Rectal smooth muscle tissue (tissue), 1 donor: ENCODE data around the gene MICU2.
"Not testable (repeated sequence)": the region's sequence is repeated elsewhere in the genome, so short reads cannot be mapped to it uniquely, and the experiment has no call there.

Experiments
- H3K27ac ChIP-seq: one replicate; pipeline ENCODE4 v1.7.0; 2013; ENCODE audit warnings: low read depth, low read length, inconsistent platforms
- H3K27me3 ChIP-seq: one replicate; pipeline ENCODE4 v1.7.0; 2013; ENCODE audit warnings: low read length; ENCODE audit not compliant: control insufficient read depth, insufficient read depth
- H3K36me3 ChIP-seq: one replicate; pipeline ENCODE4 v1.7.0; 2013; ENCODE audit warnings: low read length; ENCODE audit not compliant: control insufficient read depth, insufficient read depth
- H3K4me1 ChIP-seq: one replicate; pipeline ENCODE4 v1.7.0; 2013; ENCODE audit warnings: low read length; ENCODE audit not compliant: control insufficient read depth, insufficient read depth
- H3K4me3 ChIP-seq: one replicate; pipeline ENCODE4 v1.7.0; 2013; ENCODE audit warnings: low read length
- H3K9ac ChIP-seq: one replicate; pipeline ENCODE4 v1.7.0; 2013; ENCODE audit warnings: low read length

MICU2 gene

GRCh38 chr13:21557995-21558394 is 46.0 kb downstream of the MICU2 start:
- Histone ChIP-seq H3K9ac (no peak overlapping the region), H3K36me3 (no peaks in the 10 kb centered on the region), H3K4me3 (no peak overlapping the region), H3K27me3 (no peaks in the 10 kb centered on the region), H3K27ac (no peak overlapping the region), H3K4me1 (no peaks in the 10 kb centered on the region)

- no peak overlapping the region for H3K27ac ChIP-seq
- no peaks in the 10 kb centered on the region for H3K36me3 ChIP-seq
- H3K4me3 ChIP-seq, result no peak overlapping the region
- H3K27me3 ChIP-seq, result no peaks in the 10 kb centered on the region
- no peaks in the 10 kb centered on the region for H3K4me1 ChIP-seq
- no peak overlapping the region for H3K9ac ChIP-seq
Observed at GRCh38 chr13:21556051-21556450, 47.9 kb downstream of the MICU2 start.

DNA sequence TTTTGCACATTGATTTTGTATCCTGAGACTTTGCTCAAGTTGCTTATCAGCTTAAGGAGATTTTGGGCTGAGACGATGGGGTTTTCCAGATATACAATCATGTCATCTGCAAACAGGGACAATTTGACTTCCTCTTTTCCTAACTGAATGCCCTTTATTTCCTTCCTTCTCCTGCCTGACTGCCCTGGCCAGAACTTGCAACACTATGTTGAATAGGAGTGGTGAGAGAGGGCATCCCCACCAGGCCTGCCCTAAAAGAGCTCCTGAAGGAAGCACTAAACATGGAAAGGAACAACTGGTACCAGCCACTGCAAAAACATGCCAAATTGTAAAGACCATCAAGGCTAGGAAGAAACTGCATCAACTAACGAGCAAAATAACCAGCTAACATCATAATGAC is 50.7 kb downstream of the MICU2 start:
- not testable (repeated sequence) for H3K4me1 ChIP-seq, H3K4me3 ChIP-seq, H3K27me3 ChIP-seq, H3K27ac ChIP-seq, H3K9ac ChIP-seq, H3K36me3 ChIP-seq

GRCh38 chr13:21550918-21551317 is 53.1 kb downstream of the MICU2 start:
- no peak overlapping the region for H3K4me3 ChIP-seq
- no peak overlapping the region for H3K9ac ChIP-seq
- H3K27me3 ChIP-seq, result no peaks in the 10 kb centered on the region
- H3K27ac ChIP-seq, result no peak overlapping the region
- H3K36me3 ChIP-seq, result peaks cover 3% of the 10 kb centered on the region
- H3K4me1 ChIP-seq, result no peaks in the 10 kb centered on the region

- Histone ChIP-seq H3K27ac (no peak overlapping the region), H3K4me1 (no peaks in the 10 kb centered on the region), H3K36me3 (peaks cover 3% of the 10 kb centered on the region), H3K9ac (no peak overlapping the region), H3K27me3 (no peaks in the 10 kb centered on the region), H3K4me3 (no peak overlapping the region)
Observed at GRCh38 chr13:21549633-21550032, 54.3 kb downstream of the MICU2 start.

GRCh38 chr13:21548577-21548976 is 55.4 kb downstream of the MICU2 start:
- no peaks in the 10 kb centered on the region for H3K4me1 ChIP-seq
- H3K27me3 ChIP-seq, result no peaks in the 10 kb centered on the region
- H3K36me3 ChIP-seq, result peaks cover 3% of the 10 kb centered on the region
- H3K27ac ChIP-seq, result no peak overlapping the region
- no peak overlapping the region for H3K4me3 ChIP-seq
- H3K9ac ChIP-seq, result no peak overlapping the region

- H3K9ac ChIP-seq, result no peak overlapping the region
- no peaks in the 10 kb centered on the region for H3K4me1 ChIP-seq
- peaks cover 3% of the 10 kb centered on the region for H3K36me3 ChIP-seq
- H3K4me3 ChIP-seq, result no peak overlapping the region
- H3K27ac ChIP-seq, result no peak overlapping the region
- H3K27me3 ChIP-seq, result no peaks in the 10 kb centered on the region
Observed at GRCh38 chr13:21546372-21546771, 57.6 kb downstream of the MICU2 start.

DNA sequence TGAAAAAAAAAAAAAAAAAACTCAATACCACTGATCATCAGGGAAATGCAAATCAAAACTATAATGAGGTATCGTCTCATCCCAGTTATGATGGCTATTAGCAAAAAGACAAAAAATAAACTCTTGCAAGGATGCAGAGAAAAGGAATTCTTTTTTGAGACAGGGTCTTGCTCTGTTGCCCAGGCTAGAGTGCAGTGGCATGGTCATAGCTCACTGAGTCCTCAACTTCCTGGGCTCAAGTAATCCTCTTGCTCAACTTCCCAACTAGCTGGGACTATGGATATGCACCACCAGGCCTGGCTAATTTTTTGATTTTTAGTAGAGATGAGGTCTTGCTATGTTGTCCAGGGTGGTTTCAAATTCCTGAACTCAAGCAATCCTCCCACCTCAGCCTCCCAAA is 59.5 kb downstream of the MICU2 start:
- Histone ChIP-seq H3K27me3 (no peaks in the 10 kb centered on the region), H3K27ac (no peak overlapping the region), H3K9ac (no peak overlapping the region), H3K4me1 (no peaks in the 10 kb centered on the region), H3K4me3 (no peak overlapping the region), H3K36me3 (peaks cover 3% of the 10 kb centered on the region)

GRCh38 chr13:21542563-21542962 is 61.4 kb downstream of the MICU2 start:
- Histone ChIP-seq H3K9ac (no peak overlapping the region), H3K36me3 (peaks cover 5% of the 10 kb centered on the region), H3K4me1 (no peaks in the 10 kb centered on the region), H3K4me3 (no peak overlapping the region), H3K27me3 (no peaks in the 10 kb centered on the region), H3K27ac (no peak overlapping the region)

- no peak overlapping the region for H3K27ac ChIP-seq
- H3K27me3 ChIP-seq, result no peaks in the 10 kb centered on the region
- H3K9ac ChIP-seq, result no peak overlapping the region
- H3K36me3 ChIP-seq, result peaks cover 2% of the 10 kb centered on the region
- H3K4me1 ChIP-seq, result no peaks in the 10 kb centered on the region
- H3K4me3 ChIP-seq, result no peak overlapping the region
Observed at GRCh38 chr13:21541980-21542379, 62.0 kb downstream of the MICU2 start.

- peaks cover 2% of the 10 kb centered on the region for H3K36me3 ChIP-seq
- no peaks in the 10 kb centered on the region for H3K27me3 ChIP-seq
- no peaks in the 10 kb centered on the region for H3K4me1 ChIP-seq
- no peak overlapping the region for H3K27ac ChIP-seq
- no peak overlapping the region for H3K4me3 ChIP-seq
- no peak overlapping the region for H3K9ac ChIP-seq
Observed at GRCh38 chr13:21541271-21541670, 62.7 kb downstream of the MICU2 start.

DNA sequence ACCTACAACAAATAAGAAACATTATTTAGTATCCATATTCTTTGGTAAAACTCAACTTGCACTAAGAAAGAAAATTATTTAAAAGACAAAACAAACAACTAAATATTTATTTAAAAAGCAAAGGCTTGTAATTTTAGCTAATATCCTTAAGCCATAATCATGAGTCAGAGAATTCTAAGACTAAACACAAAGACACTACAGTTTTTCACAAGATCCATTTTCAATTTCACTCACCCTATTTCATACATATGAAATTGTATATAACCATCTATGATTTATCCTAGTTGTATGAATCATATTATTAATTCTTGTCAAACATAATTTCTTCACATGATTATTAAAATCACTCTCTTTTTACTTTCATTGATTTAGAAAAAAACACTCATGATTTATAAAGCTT is 64.3 kb downstream of the MICU2 start:
- H3K4me1 ChIP-seq, result no peaks in the 10 kb centered on the region
- H3K36me3 ChIP-seq, result peaks cover 2% of the 10 kb centered on the region
- no peak overlapping the region for H3K9ac ChIP-seq
- no peak overlapping the region for H3K27ac ChIP-seq
- no peaks in the 10 kb centered on the region for H3K27me3 ChIP-seq
- no peak overlapping the region for H3K4me3 ChIP-seq

- no peaks in the 10 kb centered on the region for H3K27me3 ChIP-seq
- peaks cover 2% of the 10 kb centered on the region for H3K36me3 ChIP-seq
- H3K4me3 ChIP-seq, result no peak overlapping the region
- H3K27ac ChIP-seq, result no peak overlapping the region
- H3K4me1 ChIP-seq, result no peaks in the 10 kb centered on the region
- H3K9ac ChIP-seq, result no peak overlapping the region
Observed at GRCh38 chr13:21538753-21539152, 65.2 kb downstream of the MICU2 start.
